Measurements from ENCODE around the gene MADD.

GRCh38 chr11:47244448-47245350, 25.2 kb upstream of the MADD start:
- TF ChIP-seq, protein P1, sequence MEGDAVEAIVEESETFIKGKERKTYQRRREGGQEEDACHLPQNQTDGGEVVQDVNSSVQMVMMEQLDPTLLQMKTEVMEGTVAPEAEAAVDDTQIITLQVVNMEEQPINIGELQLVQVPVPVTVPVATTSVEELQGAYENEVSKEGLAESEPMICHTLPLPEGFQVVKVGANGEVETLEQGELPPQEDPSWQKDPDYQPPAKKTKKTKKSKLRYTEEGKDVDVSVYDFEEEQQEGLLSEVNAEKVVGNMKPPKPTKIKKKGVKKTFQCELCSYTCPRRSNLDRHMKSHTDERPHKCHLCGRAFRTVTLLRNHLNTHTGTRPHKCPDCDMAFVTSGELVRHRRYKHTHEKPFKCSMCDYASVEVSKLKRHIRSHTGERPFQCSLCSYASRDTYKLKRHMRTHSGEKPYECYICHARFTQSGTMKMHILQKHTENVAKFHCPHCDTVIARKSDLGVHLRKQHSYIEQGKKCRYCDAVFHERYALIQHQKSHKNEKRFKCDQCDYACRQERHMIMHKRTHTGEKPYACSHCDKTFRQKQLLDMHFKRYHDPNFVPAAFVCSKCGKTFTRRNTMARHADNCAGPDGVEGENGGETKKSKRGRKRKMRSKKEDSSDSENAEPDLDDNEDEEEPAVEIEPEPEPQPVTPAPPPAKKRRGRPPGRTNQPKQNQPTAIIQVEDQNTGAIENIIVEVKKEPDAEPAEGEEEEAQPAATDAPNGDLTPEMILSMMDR (IDR thresholded peaks at IDR 0.05; ENCODE audit: borderline replicate concordance, extremely low read depth, low read length, poor library complexity, severe bottlenecking) = no peak
- no peak for TF ChIP-seq EZH2 (IDR thresholded peaks at IDR 0.05; ENCODE audit: borderline replicate concordance, low read depth, low read length, severe bottlenecking)

Data from DND-41 (cell line).